ENCODE measurements around the gene EPHB2.

- no peak for TF ChIP-seq CTCF (IDR thresholded peaks at IDR 0.05)
- no peak for TF ChIP-seq POLR2A (IDR thresholded peaks at IDR 0.05)
Measured at GRCh38 chr1:22786719-22787489, 76.3 kb downstream of the EPHB2 start.
